Coronary artery (tissue), 2 donors: ENCODE results near the gene EDARADD.
"Not testable (repeated sequence)": the region's sequence is repeated elsewhere in the genome, so short reads cannot be mapped to it uniquely, and the experiment has no call there.

Experiments used
- DNase-seq: peaks from one replicate; pipeline ENCODE4 v3.0.0-alpha.2; 2017; ENCODE audit warnings: low spot score
- H3K27ac ChIP-seq, 2 donors: fragments of 200-600 bp; sonication (generic); one replicate each; pipeline ENCODE4 v1.5.1; 2016 to 2019
- H3K4me3 ChIP-seq: fragments of 200-600 bp; sonication (generic); 2 replicates; pipeline ENCODE4 v1.5.1; 2016; ENCODE audit warnings: mild to moderate bottlenecking, moderate library complexity
- CTCF ChIP-seq: fragments of 200-600 bp; sonication (generic); IDR thresholded peaks from one replicate; pipeline ENCODE4 v1.5.1; 2019; ENCODE audit warnings: antibody characterized with exemption

EDARADD gene

GRCh38 chr1:236458996-236459395 is 64.9 kb downstream of the EDARADD start:
- TF ChIP-seq CTCF, result no peak
- DNase-seq, result no peak
- no peak overlapping the region for H3K27ac ChIP-seq
- H3K4me3 ChIP-seq, result no peak overlapping the region

GRCh38 chr1:236460103-236460502 is 66.0 kb downstream of the EDARADD start:
- no peak overlapping the region for H3K4me3 ChIP-seq
- DNase-seq, result no peak
- H3K27ac ChIP-seq, result no peak overlapping the region
- TF ChIP-seq CTCF, result no peak

GRCh38 chr1:236464197-236464596 is 70.1 kb downstream of the EDARADD start:
- DNase-seq, H3K4me3 ChIP-seq, H3K27ac ChIP-seq: not testable (repeated sequence)

- H3K4me3 ChIP-seq, result no peak overlapping the region
- no peak for DNase-seq
- TF ChIP-seq CTCF, result no peak
- no peak overlapping the region for H3K27ac ChIP-seq
These were observed 71.3 kb downstream of the EDARADD start for GRCh38 chr1:236465231-236465958.

GRCh38 chr1:236465959-236466303 is 71.8 kb downstream of the EDARADD start:
- no peak for DNase-seq
- Histone ChIP-seq H3K27ac (no peak overlapping the region), H3K4me3 (no peak overlapping the region)
- TF ChIP-seq CTCF, result no peak

- H3K27ac ChIP-seq, result no peak overlapping the region
- H3K4me3 ChIP-seq, result no peak overlapping the region
- no peak for DNase-seq
- no peak for TF ChIP-seq CTCF
These were observed 73.2 kb downstream of the EDARADD start for GRCh38 chr1:236467327-236467641.

DNA sequence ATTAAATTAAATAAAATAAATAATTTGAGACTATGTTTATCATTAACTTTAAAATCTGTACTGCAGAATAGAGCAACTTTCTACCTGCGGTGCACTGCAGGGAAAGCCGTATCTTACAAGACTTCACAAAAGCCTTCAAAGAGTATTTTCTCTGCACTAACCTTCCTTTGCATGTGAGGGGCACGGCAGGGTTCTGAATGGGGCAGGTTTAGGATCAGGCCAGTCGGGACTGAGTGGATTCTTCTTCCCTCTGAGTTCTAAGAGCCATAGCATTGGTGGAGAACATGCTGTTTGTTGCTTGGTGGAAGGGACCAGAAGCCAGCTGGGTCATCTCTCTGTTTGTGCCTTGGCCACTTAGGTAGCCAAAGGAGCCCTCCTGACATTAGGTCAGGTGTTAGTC is 74.5 kb downstream of the EDARADD start:
- no peak for TF ChIP-seq CTCF
- Histone ChIP-seq H3K4me3 (no peak overlapping the region), H3K27ac (no peak overlapping the region)
- DNase-seq, result no peak

GRCh38 chr1:236469466-236469865 is 75.4 kb downstream of the EDARADD start:
- TF ChIP-seq CTCF, result no peak
- Histone ChIP-seq H3K4me3 (no peak overlapping the region), H3K27ac (no peak overlapping the region)
- DNase-seq, result no peak
